Stomach (tissue), 4 donors: ENCODE results near the gene FGGY.

Experiments used
- EP300 ChIP-seq: sonication (generic); formaldehyde crosslinking; IDR thresholded peaks from one replicate; pipeline ENCODE4 v1.6.1; 2017; ENCODE audit warnings: antibody characterized with exemption
- TF ChIP-seq, protein P1 (sequence below), 7 experiments: fragments of 450-650 bp in 4 of 7; fragments of 200-600 bp in 3 of 7; sonication (generic) in 3 of 7; IDR thresholded peaks; one replicate each; pipeline ENCODE4 v1.5.1; 2016 to 2019; ENCODE audit warnings: antibody characterized with exemption in 7 of 7, control low read depth in 2 of 7, mild to moderate bottlenecking in 1 of 7

DNA sequence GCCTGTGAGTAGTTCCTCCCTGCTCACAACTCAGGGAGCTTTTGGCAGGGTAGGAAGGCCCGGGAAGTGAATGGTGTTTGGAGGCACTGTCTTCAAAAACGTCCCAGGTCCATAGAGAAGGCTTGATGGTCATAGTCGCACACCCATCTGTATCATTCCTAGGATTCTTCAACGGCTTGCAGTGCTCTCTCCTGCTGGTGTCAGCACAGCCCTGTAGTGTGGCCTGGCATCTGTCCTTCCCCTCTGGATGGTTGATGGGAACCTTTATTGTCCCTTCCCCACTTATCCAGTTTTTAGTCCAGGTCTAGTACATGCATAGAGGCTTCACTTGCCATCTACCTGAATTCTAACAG lies 375.0 kb downstream of the FGGY start:
- TF ChIP-seq, protein P1, sequence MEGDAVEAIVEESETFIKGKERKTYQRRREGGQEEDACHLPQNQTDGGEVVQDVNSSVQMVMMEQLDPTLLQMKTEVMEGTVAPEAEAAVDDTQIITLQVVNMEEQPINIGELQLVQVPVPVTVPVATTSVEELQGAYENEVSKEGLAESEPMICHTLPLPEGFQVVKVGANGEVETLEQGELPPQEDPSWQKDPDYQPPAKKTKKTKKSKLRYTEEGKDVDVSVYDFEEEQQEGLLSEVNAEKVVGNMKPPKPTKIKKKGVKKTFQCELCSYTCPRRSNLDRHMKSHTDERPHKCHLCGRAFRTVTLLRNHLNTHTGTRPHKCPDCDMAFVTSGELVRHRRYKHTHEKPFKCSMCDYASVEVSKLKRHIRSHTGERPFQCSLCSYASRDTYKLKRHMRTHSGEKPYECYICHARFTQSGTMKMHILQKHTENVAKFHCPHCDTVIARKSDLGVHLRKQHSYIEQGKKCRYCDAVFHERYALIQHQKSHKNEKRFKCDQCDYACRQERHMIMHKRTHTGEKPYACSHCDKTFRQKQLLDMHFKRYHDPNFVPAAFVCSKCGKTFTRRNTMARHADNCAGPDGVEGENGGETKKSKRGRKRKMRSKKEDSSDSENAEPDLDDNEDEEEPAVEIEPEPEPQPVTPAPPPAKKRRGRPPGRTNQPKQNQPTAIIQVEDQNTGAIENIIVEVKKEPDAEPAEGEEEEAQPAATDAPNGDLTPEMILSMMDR (IDR thresholded peaks at IDR 0.05): no peak
- TF ChIP-seq EP300: no peak
